Ecto neural progenitor cell (in vitro differentiated cells): ENCODE results near the gene MPV17.
A peak's percentile ranks its signal among the peaks of the same experiment; 100 is the strongest.
"Not testable (repeated sequence)": the region's sequence is repeated elsewhere in the genome, so short reads cannot be mapped to it uniquely, and the experiment has no call there.

ENCODE experiments used
- DNase-seq: peaks from one replicate; pipeline ENCODE4 v3.0.0-alpha.2; 2018; ENCODE audit warnings: low spot score

Gene MPV17

GRCh38 chr2:27322766-27323595 lies at the start of gene MPV17:
Gene MPV17 (minus strand): TSS chr2:27323097. CDS start chr2:27322517, 580 bp downstream.
- DNase-seq, result peak; percentile 92

GRCh38 chr2:27370816-27371620 lies 48.1 kb upstream of the MPV17 start:
- no peak for DNase-seq

GRCh38 chr2:27370026-27370815 lies 47.3 kb upstream of the MPV17 start, which contains the start of the genes EIF2B4 and SNX17:
Gene EIF2B4 (minus strand): TSS chr2:27370338. CDS start chr2:27370314, 24 bp downstream.
Gene SNX17 (plus strand): TSS chr2:27370616. CDS start chr2:27370744, 128 bp downstream.
- DNase-seq, result peak; percentile 99

- DNase-seq, result no peak
Observed at GRCh38 chr2:27369471-27370025, 46.7 kb upstream of the MPV17 start.

GRCh38 chr2:27363933-27364332 lies 41.0 kb upstream of the MPV17 start:
- no peak for DNase-seq

- no peak for DNase-seq
Observed at GRCh38 chr2:27362678-27363420, 40.0 kb upstream of the MPV17 start.

GRCh38 chr2:27356382-27357181 lies 33.7 kb upstream of the MPV17 start, which contains the start of gene GTF3C2:
Gene GTF3C2 (minus strand): TSS chr2:27356764. CDS start chr2:27343554, 13,210 bp downstream.
- peak; percentile 97 for DNase-seq

- DNase-seq, result no peak
Observed at GRCh38 chr2:27356056-27356381, 33.1 kb upstream of the MPV17 start.

GRCh38 chr2:27354597-27354927 lies 31.7 kb upstream of the MPV17 start:
- DNase-seq, result no peak

GRCh38 chr2:27353762-27354596 lies 31.1 kb upstream of the MPV17 start:
- DNase-seq, result no peak

- DNase-seq, result not testable (repeated sequence)
Observed at GRCh38 chr2:27353386-27353761, 30.5 kb upstream of the MPV17 start.

- DNase-seq, result no peak
Observed at GRCh38 chr2:27351802-27352598, 29.1 kb upstream of the MPV17 start.

GRCh38 chr2:27350106-27350693 lies 27.3 kb upstream of the MPV17 start:
- DNase-seq, result no peak

- no peak for DNase-seq
Observed at GRCh38 chr2:27347641-27348040, 24.7 kb upstream of the MPV17 start.

- no peak for DNase-seq
Observed at GRCh38 chr2:27336173-27336572, 13.3 kb upstream of the MPV17 start.

GRCh38 chr2:27335311-27335710 lies 12.4 kb upstream of the MPV17 start:
- DNase-seq, result no peak

GRCh38 chr2:27324720-27325119 lies 1.8 kb upstream of the MPV17 start:
- no peak for DNase-seq

GRCh38 chr2:27323596-27324285 lies 844 bp upstream of the MPV17 start:
- DNase-seq, result no peak
